Measurements from ENCODE around the gene SPC24.

DNA sequence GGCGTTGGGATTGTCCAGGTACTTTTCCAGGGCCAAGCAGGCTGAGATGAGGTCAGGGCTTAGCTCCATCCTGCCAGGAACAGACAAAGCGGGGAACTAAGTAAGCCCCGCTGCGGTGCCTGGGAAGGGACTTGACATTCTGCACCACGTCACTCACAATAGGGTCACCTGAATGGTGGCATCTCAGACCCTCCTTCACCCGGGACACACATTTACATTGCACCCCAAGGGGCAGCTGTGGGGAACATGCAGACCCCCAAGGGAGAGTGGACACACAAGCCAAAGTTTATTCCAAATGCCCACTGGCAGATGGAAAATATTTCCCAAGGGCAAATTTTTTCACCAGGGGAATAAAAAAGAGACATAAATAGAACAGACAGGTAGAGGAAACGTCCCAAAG, 20.3 kb upstream of the SPC24 start:
- TF ChIP-seq, protein P1, sequence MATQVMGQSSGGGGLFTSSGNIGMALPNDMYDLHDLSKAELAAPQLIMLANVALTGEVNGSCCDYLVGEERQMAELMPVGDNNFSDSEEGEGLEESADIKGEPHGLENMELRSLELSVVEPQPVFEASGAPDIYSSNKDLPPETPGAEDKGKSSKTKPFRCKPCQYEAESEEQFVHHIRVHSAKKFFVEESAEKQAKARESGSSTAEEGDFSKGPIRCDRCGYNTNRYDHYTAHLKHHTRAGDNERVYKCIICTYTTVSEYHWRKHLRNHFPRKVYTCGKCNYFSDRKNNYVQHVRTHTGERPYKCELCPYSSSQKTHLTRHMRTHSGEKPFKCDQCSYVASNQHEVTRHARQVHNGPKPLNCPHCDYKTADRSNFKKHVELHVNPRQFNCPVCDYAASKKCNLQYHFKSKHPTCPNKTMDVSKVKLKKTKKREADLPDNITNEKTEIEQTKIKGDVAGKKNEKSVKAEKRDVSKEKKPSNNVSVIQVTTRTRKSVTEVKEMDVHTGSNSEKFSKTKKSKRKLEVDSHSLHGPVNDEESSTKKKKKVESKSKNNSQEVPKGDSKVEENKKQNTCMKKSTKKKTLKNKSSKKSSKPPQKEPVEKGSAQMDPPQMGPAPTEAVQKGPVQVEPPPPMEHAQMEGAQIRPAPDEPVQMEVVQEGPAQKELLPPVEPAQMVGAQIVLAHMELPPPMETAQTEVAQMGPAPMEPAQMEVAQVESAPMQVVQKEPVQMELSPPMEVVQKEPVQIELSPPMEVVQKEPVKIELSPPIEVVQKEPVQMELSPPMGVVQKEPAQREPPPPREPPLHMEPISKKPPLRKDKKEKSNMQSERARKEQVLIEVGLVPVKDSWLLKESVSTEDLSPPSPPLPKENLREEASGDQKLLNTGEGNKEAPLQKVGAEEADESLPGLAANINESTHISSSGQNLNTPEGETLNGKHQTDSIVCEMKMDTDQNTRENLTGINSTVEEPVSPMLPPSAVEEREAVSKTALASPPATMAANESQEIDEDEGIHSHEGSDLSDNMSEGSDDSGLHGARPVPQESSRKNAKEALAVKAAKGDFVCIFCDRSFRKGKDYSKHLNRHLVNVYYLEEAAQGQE (IDR thresholded peaks at IDR 0.05; ENCODE audit: low read depth, low read length): no peak
- TF ChIP-seq, protein P2, sequence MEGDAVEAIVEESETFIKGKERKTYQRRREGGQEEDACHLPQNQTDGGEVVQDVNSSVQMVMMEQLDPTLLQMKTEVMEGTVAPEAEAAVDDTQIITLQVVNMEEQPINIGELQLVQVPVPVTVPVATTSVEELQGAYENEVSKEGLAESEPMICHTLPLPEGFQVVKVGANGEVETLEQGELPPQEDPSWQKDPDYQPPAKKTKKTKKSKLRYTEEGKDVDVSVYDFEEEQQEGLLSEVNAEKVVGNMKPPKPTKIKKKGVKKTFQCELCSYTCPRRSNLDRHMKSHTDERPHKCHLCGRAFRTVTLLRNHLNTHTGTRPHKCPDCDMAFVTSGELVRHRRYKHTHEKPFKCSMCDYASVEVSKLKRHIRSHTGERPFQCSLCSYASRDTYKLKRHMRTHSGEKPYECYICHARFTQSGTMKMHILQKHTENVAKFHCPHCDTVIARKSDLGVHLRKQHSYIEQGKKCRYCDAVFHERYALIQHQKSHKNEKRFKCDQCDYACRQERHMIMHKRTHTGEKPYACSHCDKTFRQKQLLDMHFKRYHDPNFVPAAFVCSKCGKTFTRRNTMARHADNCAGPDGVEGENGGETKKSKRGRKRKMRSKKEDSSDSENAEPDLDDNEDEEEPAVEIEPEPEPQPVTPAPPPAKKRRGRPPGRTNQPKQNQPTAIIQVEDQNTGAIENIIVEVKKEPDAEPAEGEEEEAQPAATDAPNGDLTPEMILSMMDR (IDR thresholded peaks at IDR 0.05): no peak
- no peak for TF ChIP-seq EP300 (IDR thresholded peaks at IDR 0.05; ENCODE audit: borderline replicate concordance in 1 of 2, low read depth in 1 of 2, low read length in 1 of 2)
- TF ChIP-seq RAD21 (IDR thresholded peaks at IDR 0.05; ENCODE audit: low read length): no peak
- TF ChIP-seq RFX5 (IDR thresholded peaks at IDR 0.05; ENCODE audit: low read length): no peak
- no peak for TF ChIP-seq NFIC (IDR thresholded peaks at IDR 0.05; ENCODE audit: borderline replicate concordance)
- TF ChIP-seq, protein P3, sequence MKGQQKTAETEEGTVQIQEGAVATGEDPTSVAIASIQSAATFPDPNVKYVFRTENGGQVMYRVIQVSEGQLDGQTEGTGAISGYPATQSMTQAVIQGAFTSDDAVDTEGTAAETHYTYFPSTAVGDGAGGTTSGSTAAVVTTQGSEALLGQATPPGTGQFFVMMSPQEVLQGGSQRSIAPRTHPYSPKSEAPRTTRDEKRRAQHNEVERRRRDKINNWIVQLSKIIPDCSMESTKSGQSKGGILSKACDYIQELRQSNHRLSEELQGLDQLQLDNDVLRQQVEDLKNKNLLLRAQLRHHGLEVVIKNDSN (IDR thresholded peaks at IDR 0.05; ENCODE audit: borderline replicate concordance, low read depth): no peak
- no peak for TF ChIP-seq RCOR1 (IDR thresholded peaks at IDR 0.05; ENCODE audit: low read length)
- TF ChIP-seq POLR2AphosphoS5 (IDR thresholded peaks at IDR 0.05; ENCODE audit: low read depth, low read length): no peak
